ENCODE data around the gene CAPN8. TPM values are rescaled to one million over a fixed set of nuclear protein-coding genes. Genes with fewer than 3 reads are reported as not detected.

Gene CAPN8
- total RNA-seq, 4 donors from 2014 or later: 0.59 to 0.88 TPM; not detected in 2

- no peak for DNase-seq
- no peaks in the 10 kb centered on the region for H3K4me1 ChIP-seq
- no peaks in the 10 kb centered on the region for H3K9me3 ChIP-seq
- no peak overlapping the region for H3K27ac ChIP-seq
- intact Hi-C loops (cut with DNase I; ENCODE audit: low total_unique reads): no loop called here
- TF ChIP-seq CTCF (IDR thresholded peaks at IDR 0.05) (no peak), POLR2A (IDR thresholded peaks at IDR 0.05) (no peak)
- H3K36me3 ChIP-seq: no peaks in the 10 kb centered on the region
- no peaks in the 10 kb centered on the region for H3K27me3 ChIP-seq
- H3K4me3 ChIP-seq: no peak overlapping the region
These were observed 55.5 kb downstream of the CAPN8 start for GRCh38 chr1:223609977-223610376.

GRCh38 chr1:223609066-223609465, 56.4 kb downstream of the CAPN8 start:
- no peak for TF ChIP-seq CTCF (IDR thresholded peaks at IDR 0.05)
- no peak for TF ChIP-seq POLR2A (IDR thresholded peaks at IDR 0.05)
- intact Hi-C loops (cut with DNase I; ENCODE audit: low total_unique reads): no loop called here

GRCh38 chr1:223558512-223558911, 107.0 kb downstream of the CAPN8 start:
- Histone ChIP-seq H3K4me3 (no peak overlapping the region), H3K9me3 (no peaks in the 10 kb centered on the region), H3K4me1 (no peaks in the 10 kb centered on the region), H3K36me3 (no peaks in the 10 kb centered on the region), H3K27ac (no peak overlapping the region), H3K27me3 (no peaks in the 10 kb centered on the region)
- intact Hi-C loops (cut with DNase I; ENCODE audit: low total_unique reads): no loop called here
- DNase-seq: no peak
- TF ChIP-seq POLR2A (IDR thresholded peaks at IDR 0.05): no peak
- no peak for TF ChIP-seq CTCF (IDR thresholded peaks at IDR 0.05)

More at GRCh38 chr1:223609066-223609465, 56.4 kb downstream of the CAPN8 start:
- Histone ChIP-seq H3K27me3 (no peaks in the 10 kb centered on the region), H3K27ac (no peak overlapping the region), H3K36me3 (no peaks in the 10 kb centered on the region), H3K4me1 (no peaks in the 10 kb centered on the region), H3K9me3 (no peaks in the 10 kb centered on the region), H3K4me3 (no peak overlapping the region)
- no peak for DNase-seq

- DNase-seq: no peak
- intact Hi-C loops (cut with DNase I; ENCODE audit: low total_unique reads): no loop called here
- TF ChIP-seq POLR2A (IDR thresholded peaks at IDR 0.05) (no peak), CTCF (IDR thresholded peaks at IDR 0.05) (no peak)
- no peak overlapping the region for H3K4me3 ChIP-seq
- H3K27me3 ChIP-seq: no peaks in the 10 kb centered on the region
- no peaks in the 10 kb centered on the region for H3K4me1 ChIP-seq
- no peak overlapping the region for H3K27ac ChIP-seq
- no peaks in the 10 kb centered on the region for H3K9me3 ChIP-seq
- no peaks in the 10 kb centered on the region for H3K36me3 ChIP-seq
These were observed 108.4 kb downstream of the CAPN8 start for GRCh38 chr1:223557130-223557475.

GRCh38 chr1:223556414-223557129, 108.9 kb downstream of the CAPN8 start:
- TF ChIP-seq CTCF (IDR thresholded peaks at IDR 0.05) (no peak), POLR2A (IDR thresholded peaks at IDR 0.05) (no peak)
- H3K27me3 ChIP-seq: no peaks in the 10 kb centered on the region
- no peaks in the 10 kb centered on the region for H3K9me3 ChIP-seq
- H3K27ac ChIP-seq: no peak overlapping the region
- no peak for DNase-seq
- no peaks in the 10 kb centered on the region for H3K36me3 ChIP-seq
- no peak overlapping the region for H3K4me3 ChIP-seq
- no peaks in the 10 kb centered on the region for H3K4me1 ChIP-seq
- intact Hi-C loops (cut with DNase I; ENCODE audit: low total_unique reads): no loop called here

All from uterus (tissue), 4 donors.